CD4-positive, alpha-beta T cell treated with Interleukin-15 for 1 hour (primary cell): ENCODE measurements around the gene PTH1R.
"Not testable (repeated sequence)": the region's sequence is repeated elsewhere in the genome, so short reads cannot be mapped to it uniquely, and the experiment has no call there.

Experiments used
- DNase-seq: peaks from one replicate; pipeline ENCODE4 v3.0.0-alpha.2; 2020

The PTH1R gene

DNA sequence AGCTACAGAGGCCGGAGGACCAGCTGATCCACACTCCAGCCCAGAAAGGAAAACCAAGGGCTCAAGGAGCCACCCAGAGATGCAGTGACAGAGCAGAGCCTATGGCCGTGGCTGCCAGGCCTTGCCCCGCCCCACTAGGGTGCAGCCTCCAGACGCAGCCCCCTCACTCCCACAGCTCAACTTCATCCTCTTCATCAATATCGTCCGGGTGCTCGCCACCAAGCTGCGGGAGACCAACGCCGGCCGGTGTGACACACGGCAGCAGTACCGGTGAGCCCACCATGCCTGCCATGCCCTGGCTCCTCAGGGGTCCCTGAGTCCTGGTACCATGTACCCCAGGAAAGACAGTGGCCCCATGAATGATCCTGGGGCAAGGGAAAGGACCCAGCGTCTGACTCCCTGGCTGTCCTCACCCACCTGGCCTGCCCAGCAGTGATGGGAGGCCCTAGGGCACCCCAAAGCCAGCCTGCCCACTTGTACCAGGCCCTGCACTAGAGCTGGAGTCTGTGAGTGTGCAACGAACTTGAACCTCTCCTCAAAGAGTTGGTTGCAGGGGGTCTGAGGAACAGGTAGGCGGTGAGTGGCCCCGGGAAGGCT lies 24.2 kb downstream of the PTH1R start:
- DNase-seq, result no peak

DNA sequence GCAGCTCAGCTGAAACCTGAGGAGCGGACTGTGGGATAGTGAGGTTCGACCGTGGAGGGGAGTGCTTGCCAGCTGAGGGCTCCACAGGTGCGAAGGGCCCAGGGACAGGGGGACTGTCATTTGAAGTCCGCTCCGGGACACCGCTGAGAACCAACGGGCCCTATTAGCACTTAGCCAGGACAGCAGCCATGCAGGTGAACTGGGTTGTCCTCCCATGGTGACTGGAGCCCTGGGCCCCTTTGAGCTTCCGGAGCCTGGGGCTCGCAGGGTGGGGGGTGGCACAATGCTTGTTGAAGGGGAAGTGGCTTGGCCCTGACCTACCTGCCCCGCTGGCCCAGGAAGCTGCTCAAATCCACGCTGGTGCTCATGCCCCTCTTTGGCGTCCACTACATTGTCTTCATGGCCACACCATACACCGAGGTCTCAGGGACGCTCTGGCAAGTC lies 24.7 kb downstream of the PTH1R start:
- no peak for DNase-seq

DNA sequence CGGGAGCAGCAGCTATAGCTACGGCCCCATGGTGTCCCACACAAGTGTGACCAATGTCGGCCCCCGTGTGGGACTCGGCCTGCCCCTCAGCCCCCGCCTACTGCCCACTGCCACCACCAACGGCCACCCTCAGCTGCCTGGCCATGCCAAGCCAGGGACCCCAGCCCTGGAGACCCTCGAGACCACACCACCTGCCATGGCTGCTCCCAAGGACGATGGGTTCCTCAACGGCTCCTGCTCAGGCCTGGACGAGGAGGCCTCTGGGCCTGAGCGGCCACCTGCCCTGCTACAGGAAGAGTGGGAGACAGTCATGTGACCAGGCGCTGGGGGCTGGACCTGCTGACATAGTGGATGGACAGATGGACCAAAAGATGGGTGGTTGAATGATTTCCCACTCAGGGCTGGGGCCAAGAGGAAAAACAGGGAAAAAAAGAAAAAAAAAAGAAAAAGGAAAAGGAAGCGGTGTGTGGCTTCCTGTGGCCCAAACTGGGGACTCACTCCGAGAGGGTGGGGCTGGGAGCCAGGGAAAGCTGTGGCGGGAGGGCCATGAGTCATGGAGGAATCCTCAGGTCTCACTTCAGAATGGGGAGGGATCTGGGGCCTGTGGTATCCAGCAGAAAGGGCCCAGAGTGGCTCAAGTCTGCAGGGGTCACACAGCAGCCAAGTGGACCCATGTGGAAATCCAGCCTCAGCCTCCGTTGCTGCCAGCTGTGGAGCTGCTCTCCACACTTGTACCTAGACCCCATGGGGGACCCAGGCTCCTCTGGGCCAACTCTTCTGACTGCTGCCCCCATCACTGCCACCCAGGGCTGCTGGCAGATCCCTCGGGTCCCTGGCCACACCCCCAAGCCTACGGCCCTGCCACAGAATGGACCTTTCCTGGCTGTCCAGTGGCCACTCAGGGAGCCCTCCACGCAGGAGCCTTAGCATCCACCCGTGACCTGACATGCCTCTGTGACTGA lies 26.1 kb downstream of the PTH1R start:
- DNase-seq, result no peak

DNA sequence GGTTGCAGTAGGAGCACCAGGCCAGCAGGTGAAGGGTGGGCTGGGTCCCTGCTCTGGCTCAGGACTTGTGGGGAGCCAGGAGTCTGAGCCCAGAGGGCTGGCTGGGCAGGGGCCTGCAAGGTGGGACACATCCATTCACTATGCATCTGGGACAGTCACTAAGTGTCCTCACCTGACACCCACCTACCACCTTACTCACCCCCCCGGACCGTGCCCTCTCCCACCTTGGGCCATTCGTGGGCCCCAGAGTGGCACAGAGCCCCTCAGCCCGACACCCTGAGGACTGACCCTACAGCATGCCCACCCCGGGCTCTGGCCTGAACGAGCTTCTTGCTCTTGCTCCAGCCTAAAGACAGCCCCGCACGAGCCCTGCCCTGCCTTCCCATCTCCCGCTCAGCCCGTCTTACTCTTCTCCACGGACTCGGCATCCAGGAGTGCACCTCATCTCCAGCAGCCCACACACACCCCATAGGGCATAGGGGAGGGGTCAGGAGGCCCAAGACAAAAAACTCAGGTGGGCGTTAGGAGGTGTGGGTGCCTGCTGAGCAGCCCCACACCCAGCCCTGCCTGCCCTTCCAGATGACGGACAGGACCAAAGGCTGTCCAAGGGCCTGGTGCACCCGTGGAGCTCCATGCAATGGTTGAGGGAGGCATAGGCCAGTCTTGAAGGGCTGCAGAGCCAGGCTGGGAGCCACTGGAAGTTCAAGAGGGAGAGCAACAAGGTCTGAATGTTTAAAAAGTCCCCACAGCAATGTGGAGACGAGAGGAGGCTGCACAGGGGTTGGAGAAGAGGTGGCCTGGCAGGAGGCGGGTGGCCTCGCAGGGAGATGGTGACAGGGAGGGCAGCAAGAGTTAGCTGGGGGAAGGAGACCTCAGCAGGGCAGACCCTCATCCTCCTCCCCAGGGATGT lies 27.0 kb downstream of the PTH1R start:
- DNase-seq, result no peak

DNA sequence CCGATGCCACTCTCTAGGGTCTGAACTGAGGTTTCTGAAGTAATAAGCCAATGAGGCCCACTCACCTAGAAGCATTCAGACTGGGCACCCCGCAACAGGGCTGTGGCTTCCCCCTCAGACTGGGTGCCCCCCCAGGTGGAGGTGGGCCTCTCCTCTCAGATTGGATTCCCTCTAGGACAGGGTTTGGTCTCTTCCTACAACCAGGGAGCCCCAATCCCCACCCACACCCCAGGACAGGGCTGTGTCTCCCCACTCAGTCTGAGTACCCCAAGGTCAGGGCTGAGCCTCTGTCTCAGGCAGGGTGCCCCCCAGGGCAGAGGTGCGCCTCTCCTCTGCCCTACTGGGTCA lies 27.7 kb downstream of the PTH1R start:
- DNase-seq, result no peak

DNA sequence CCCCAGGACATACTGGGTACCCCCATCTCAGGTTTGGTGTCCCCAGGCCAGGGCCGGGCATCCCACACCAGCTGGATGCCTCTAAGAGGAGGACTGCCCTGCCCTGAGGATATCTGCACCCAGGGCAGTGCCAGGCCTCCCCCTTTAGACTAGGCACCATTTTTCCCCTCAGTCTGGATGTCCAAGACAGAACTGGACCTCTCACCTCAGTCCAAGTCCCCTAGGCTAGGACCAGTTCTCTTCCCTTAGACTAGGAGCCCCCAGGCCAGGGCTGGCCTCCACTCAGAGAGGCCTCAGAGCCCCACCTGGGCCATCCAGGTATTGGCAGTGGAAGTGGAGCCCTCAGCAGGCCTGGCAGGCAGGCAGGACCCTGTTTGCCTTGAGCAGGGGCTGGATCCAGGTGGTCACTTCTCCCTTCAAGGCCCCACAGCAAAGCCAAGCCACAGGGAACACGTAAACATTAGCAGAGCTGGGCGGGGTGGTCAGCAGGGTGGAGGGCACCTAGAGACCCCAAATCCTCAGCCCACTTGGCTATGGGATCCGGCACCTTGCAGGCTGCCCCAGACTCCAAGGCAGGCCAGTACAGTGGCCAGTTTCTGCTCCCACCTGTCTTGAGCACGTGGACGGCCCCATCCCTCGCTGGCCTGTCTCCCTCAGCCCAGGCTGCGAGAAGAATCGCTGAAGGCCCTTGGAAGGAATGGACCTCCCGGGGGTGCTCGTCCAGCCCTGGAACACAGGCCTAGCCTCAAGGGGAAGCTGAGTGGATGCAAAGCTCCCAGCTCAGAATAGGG lies 28.3 kb downstream of the PTH1R start:
- DNase-seq, result no peak

DNA sequence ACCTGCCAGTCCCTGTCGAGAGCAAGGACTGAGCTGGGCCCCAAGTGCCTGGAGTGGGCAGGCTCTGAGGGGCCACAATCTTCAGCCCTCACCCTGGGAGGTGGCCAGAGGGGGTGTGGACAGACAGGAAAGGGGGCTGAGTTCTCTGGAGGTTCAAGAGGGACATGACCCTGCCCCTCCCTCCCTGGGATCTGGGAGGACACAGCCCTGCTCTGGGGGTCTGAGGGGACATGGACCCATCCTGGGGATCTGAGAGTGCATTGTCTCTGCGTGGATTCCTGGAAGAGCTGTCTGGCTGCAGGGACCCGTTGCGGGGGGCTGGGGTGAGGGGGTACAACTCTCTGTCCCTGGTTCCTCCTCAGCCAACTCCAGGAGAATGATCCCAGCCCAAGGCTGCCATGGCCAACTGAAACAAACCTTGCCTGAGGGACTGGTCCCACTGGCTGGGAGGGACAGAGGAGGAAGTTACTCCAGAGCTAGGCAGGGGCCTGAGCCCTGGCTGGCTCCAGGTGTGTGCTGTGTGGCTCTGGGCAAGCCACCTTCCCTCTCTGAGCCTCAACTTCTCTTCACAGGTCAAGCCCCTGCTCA lies 29.0 kb downstream of the PTH1R start:
- DNase-seq, result no peak

DNA sequence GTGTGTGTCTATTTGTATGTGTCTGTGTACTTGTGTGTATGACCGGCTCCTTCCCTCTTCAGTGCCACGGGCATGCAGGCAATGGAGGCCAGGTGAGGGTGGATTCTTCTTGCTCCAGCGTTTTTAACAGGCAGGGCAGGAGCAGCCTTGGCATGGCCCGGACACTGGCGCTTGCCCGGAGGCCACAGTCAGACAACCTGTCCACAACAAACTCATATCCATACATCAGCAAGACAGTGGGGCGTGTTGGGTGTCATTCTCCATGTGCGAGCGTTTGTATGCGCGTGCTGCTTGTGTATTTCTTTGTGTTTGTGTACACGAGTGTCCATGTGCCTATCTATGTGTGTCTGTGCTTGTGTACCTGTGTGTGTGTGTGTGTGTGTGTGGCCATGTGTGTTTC lies 29.8 kb downstream of the PTH1R start:
- no peak for DNase-seq

DNA sequence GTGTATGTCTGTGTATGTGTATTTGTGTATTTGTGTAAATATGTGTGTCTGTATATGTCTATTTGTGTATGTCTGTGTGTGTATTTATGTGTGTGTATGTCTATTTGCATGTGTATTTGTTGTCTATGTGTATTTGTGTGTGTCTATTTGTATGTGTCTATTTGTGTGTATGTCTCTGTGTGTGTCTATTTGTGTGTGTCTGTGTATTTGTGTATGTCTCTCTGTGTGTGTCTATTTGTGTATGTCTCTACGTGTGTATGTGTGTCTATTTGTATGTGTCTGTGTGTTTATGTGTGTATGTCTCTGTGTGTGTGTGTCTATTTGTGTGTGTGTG lies 30.4 kb downstream of the PTH1R start:
- DNase-seq, result no peak

DNA sequence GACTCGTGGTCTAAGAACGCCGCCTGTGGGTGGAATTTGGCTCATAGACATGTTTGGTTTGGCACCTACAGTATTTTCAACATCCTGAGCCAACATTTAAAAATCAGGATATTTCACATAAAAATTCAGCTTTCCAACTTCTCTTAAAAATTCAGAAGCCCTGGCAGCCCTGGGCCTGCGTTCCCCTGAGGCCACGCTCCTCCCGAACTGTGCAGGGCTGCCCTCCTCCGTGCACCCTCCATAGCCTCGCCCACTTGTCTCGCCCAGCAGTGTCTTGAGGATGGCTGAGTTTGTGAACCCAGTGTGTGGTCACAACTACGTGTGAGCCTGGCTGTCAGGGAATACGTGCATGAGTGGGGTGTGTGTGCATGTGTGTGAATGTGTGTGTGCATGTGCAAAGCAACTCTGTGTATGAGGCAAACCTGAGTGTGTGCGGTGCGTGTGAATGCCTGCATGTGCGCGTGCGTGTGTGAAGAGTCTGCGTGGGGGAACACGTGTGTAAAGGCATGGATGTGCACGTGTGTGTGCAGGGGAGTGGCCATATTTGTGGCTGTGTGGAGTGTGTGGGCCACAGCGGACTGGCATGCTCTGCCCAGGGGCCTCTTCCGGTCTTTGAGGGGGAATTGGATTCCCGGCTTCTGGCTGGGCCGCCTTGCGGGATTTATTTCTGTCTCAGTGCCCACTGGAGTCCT lies 30.9 kb downstream of the PTH1R start:
- no peak for DNase-seq

DNA sequence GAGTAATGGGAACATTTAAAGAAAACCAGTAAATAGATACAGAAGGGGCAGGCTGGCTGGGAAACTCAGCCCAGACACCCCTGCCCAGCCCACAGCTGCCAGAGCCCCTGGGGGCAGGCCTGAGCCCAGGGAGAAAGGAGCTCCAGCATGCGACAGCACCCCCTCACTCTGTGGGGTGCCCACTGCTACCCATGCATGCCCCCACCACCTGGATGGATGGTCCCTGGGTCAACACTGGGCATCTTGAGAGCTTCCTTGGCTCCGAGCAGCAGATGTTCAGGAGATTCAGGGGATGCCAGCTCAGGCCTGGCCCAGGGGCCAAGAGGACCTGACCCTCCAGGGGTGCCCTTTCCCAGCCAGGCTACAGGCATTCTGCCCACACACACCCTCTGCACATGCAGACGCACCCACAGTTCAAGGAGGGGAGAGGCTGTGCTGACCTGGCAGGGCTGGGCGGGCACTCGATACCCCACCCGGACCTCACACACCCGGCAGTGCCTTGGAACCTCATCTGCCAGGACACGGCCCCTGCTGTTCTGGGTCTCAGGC lies 31.5 kb downstream of the PTH1R start:
- no peak for DNase-seq

DNA sequence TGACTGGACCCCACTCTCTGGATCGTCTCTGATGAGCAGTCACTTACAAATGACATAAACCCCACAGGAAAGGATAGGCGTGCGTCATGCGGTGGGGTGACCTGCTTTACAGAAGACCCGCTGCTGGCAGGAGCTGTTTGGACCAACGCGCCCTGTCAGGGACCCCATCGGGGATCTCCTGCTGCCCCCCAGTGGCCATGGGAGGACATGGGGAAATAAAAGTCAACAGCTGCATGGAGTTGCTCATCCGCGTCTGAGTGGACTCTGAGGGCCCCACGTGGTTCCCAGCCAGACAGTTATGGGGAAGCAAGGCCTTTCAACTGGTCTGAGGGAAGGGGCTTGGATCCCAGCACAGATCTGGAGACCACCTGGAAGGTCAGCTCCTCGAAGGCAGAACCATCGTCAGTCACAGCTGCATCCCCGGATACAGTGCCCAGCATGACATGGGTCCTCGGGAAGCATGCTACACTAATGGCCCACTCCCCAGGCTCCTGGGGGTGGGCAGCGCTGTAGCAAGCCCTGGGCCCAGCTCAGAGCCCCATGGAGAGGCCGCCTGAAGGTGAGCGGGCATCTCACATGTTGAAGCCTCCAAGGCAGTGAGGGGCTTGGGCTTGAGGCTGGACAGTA lies 32.1 kb downstream of the PTH1R start:
- DNase-seq, result peak; percentile 80

DNA sequence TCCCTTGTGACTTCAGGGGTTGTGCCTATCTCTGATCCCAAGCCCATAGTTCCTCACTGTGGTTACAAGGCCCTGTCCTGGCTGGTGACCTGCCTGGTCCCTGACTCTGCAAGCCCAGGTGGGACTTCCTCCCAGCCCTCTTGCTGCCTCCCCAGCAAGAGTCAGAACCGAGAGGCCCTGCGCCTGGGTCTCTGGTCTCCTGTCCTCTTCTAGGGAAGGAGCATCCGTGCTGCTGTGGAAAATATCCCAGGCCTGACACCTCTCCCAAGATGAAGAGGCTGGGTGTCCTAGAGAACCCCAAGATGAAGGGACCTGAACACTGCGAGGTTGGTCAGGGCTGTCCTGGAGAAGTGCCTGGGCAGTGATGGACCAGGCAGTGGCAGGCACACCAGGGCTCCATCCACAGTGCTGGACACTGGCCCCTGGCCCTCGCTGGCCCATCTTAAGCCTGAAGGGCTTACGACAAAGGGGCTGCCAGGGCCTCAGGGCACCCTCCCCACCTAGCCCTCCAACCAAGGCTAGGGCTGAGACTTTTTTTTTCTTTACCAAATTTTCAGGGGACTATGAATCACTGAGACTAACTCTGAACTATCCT lies 32.7 kb downstream of the PTH1R start:
- DNase-seq, result no peak

DNA sequence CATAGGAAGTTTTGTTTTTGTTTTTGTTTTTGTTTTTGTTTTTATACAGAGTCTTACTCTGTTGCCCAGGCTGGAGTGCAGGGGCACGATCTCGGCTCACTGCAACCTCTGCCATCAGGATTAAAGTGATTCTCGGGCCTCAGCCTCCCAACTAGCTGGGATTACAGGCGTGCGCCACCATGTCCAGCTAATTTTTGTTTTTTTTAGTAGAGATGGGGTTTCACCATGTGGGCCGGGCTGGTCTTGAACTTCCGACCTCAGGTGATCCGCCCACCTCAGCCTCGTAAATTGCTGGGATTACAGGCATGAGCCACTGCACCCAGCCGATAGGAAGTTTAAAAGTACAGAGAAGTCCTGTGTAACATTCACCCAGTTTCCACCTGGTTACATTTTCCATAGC lies 33.4 kb downstream of the PTH1R start:
- DNase-seq, result not testable (repeated sequence)

DNA sequence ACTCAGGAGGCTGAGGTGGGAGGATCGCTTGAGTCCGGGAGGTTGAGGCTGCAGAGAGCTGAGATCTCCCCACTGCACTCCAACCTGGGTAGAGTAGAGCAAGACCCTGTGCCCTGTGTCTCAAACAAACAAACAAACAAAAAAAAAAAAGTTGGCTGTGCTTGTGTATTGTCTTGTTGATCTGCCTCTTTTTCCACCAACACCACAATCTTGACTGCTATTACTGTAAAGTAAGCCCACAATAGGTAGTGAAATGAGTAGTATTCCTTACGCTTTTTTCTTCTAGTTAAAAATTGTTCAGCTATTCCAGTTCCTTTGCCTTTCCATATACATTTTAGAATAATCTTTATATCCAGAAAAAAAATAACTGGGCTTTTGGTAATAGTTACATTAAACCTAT lies 35.5 kb downstream of the PTH1R start:
- no peak for DNase-seq

DNA sequence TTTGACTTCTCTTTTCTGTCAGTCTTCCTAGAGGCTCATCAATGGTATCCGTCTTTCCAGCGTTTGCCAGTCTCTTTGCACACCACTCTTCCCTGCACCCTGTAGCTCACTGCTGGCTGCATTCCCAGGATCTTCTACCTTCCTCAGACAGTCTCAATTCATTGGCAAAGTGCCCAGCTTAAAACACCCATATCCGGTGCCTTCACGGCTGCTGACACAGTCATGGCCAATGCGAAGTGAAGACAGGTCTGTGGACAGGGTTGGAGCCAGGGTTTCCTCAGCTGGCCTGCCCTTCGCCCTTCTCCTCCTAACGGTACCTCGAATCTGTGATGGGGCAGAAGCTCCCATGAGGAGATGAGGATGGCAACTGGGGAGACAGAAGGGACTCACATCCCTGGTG lies 36.1 kb downstream of the PTH1R start:
- DNase-seq, result no peak

DNA sequence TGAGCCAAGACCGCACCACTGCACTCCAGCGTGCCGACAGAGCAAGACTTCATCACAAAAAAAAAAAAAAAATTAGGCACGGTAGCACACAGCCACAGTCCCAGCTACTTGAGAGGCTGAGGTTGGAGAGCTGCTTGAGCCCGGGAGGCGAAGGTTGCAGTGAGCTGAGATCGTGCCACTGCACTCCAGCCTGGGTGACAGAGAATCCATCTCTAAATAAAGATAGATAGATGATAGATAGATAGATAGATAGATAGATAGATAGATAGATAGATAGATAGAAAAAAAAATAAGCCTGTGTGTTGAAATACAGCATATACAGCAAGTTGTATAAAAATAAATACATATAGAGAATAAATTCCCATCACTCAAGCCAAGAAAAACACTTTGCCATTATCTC lies 37.3 kb downstream of the PTH1R start:
- no peak for DNase-seq

DNA sequence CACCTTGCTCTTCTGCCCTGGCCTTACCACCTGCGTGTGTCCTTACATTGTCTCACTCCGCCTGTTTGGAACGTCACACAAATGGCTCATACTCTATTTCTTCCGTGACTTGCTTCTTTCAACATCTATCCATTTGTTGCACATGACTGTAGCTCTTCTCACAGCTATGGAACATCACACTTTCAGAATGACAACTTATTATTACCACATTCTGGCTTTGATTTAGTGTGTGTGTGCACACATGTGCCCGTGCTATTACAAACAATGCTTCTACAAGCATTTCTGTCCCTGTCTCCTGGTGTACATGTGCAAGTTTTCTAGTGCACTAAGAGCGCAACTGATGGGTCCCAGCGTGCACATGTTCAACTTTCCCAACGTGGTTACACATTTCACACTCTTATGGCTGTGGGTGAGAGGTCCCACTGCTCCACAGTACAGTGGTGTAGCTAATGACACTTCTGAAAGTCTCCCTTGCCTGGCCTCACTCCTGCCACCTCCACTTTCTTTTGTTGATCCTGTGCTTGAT lies 37.8 kb downstream of the PTH1R start:
- DNase-seq, result no peak

DNA sequence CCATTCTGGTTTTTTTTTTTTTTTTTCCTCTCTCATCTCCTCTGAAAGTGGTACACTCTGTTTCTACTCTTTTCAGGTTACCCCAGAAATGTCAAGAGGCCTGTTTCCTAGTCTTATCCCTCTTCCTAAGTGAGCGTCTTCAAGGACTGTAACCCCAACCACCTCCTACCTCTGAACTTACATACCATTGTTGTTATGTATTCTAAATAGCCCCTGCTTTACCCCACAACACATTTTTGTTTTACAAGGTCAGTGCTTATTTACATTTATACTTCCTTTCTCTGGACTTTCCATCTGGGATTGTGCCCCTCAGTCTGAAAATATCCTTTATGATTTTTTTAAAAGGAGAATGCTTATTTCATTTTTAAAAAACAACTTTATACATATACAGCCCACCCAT lies 38.8 kb downstream of the PTH1R start:
- no peak for DNase-seq

DNA sequence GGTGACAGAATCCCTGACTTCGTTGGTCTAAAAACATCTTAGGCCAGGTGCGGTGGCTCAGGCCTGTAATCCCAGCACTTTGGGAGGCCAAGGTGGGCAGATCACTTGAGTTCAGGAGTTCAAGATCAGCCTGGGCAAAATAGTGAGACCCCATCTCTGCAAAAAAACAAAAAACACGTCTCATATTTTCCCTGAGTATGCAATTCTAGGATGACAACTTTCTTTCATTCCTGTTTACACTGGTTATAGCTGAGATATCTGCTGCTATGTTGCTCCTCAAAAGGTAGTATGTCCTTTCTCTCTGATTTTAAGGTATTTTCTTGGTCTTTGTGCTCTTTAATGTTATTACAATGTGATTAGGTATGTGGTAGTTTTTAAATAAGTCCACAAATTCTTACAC lies 39.3 kb downstream of the PTH1R start:
- no peak for DNase-seq
